HepG2 (cell line): Measurements from ENCODE around the gene C2orf42. TPM values are rescaled to one million over a fixed set of nuclear protein-coding genes. Genes with fewer than 3 reads are reported as not detected.

ENCODE experiments used
- ATAC-seq: fragments of 200-7000 bp; cut with Tn5 transposase; 3 replicates; pipeline ENCODE4 v1.9.1; 2020; ENCODE audit warnings: mild to moderate bottlenecking, moderate library complexity
- BruUV-seq: library from RNA; stranded (reverse); fragments of 400-500 nt; replicated peaks from 2 replicates; lab custom pipeline; 2021; lab: Mats Ljungman, UMichigan
- CTCF ChIA-PET: fragments of 300-600 bp; formaldehyde crosslinking; extraction: SDS; loops from one replicate; lab custom pipeline; 2021; ENCODE audit warnings: low total read pairs, inconsistent platforms, low intra/inter-chr PET ratio; lab: Yijun Ruan, JAX
- POLR2A ChIA-PET: fragments of 350-600 bp; sonication (Branson Sonifier 250); formaldehyde crosslinking; loops from one replicate; lab custom pipeline; 2020; ENCODE audit warnings: antibody characterized with exemption, inconsistent platforms; lab: Yijun Ruan, JAX
- DNase-seq: peaks from one replicate; pipeline ENCODE4 v3.0.0-alpha.2; 2015; ENCODE audit warnings: low spot score
- FAIRE-seq: peaks from 3 replicates; lab custom pipeline; 2011; peaks lifted over from hg19 to GRCh38; lab: Jason Lieb, UNC
- H2AFZ ChIP-seq: one replicate; pipeline ENCODE4 v1.6.1; 2011; ENCODE audit warnings: low read length, inconsistent platforms
- H3K27ac ChIP-seq: fragments of 300-600 bp; 3 replicates; pipeline ENCODE4 v1.8.0; 2011; ENCODE audit warnings: mixed run types, mild to moderate bottlenecking, mixed read lengths, low read length, inconsistent platforms; ENCODE audit not compliant: insufficient read depth; ENCODE audit errors: extremely low read length
- H3K27me3 ChIP-seq, 2 experiments: fragments of 200-600 bp in 1 of 2; 2 replicates in 1 of 2; 3 replicates in 1 of 2; pipeline versions ENCODE4 v1.6.0 to v1.8.0; 2011; ENCODE audit warnings: low read length in 2 of 2, mild to moderate bottlenecking in 2 of 2, moderate library complexity in 2 of 2, inconsistent platforms in 1 of 2; ENCODE audit not compliant: insufficient read depth in 2 of 2, control insufficient read depth in 1 of 2
- H3K36me3 ChIP-seq, 2 experiments: fragments of 200-600 bp in 1 of 2; replicated peaks in 1 of 2; 2 replicates in 1 of 2; 3 replicates in 1 of 2; pipeline versions ENCODE4 v1.5.1 to v1.8.0; 2011; ENCODE audit warnings: low read length in 2 of 2, inconsistent platforms in 1 of 2; ENCODE audit not compliant: insufficient read depth in 2 of 2, control insufficient read depth in 1 of 2
- H3K4me1 ChIP-seq: 2 replicates; pipeline ENCODE4 v1.5.1; 2012; ENCODE audit warnings: low read length, inconsistent platforms; ENCODE audit not compliant: insufficient read depth
- H3K4me2 ChIP-seq: 2 replicates; pipeline ENCODE4 v1.6.0; 2011; ENCODE audit warnings: low read depth, low read length, inconsistent platforms
- H3K4me3 ChIP-seq, 3 experiments: fragments of 200-600 bp in 1 of 3; sonication (generic), shearing (Covaris generic) in 1 of 3; replicated peaks in 1 of 3; 2 replicates each; pipeline ENCODE4 v1.5.1; 2011 to 2016; ENCODE audit warnings: low read length in 3 of 3, inconsistent platforms in 2 of 3, low read depth in 2 of 3, mild to moderate bottlenecking in 2 of 3, control low read depth in 1 of 3, mixed read lengths in 1 of 3; ENCODE audit not compliant: insufficient read depth in 1 of 3
- H3K79me2 ChIP-seq: one replicate; pipeline ENCODE4 v1.6.1; 2011; ENCODE audit warnings: low read length, inconsistent platforms; ENCODE audit not compliant: insufficient read depth
- H3K9ac ChIP-seq: 2 replicates; pipeline ENCODE4 v1.6.0; 2011; ENCODE audit warnings: mild to moderate bottlenecking, low read depth, low read length, inconsistent platforms; ENCODE audit not compliant: insufficient read depth
- H3K9me3 ChIP-seq: 2 replicates; pipeline ENCODE4 v1.5.1; 2012; ENCODE audit warnings: mild to moderate bottlenecking, low read length
- H4K20me1 ChIP-seq: 2 replicates; pipeline ENCODE4 v1.6.0; 2011; ENCODE audit warnings: inconsistent platforms, mild to moderate bottlenecking, low read length, moderate library complexity; ENCODE audit not compliant: insufficient read depth
- CHD4 ChIP-seq: fragments of 200-600 bp; sonication (generic); IDR thresholded peaks from 2 replicates; pipeline ENCODE4 v1.7.0; 2017; ENCODE audit warnings: mild to moderate bottlenecking, low read length, borderline replicate concordance
- JARID2 ChIP-seq: sonication (generic); formaldehyde crosslinking; IDR thresholded peaks from 2 replicates; pipeline ENCODE4 v1.8.1; 2023; ENCODE audit warnings: missing genetic modification reagents, inconsistent platforms; ENCODE audit not compliant: insufficient replicate concordance
- MXI1 ChIP-seq: IDR thresholded peaks from 3 replicates; pipeline ENCODE4 v1.6.1; 2012; ENCODE audit warnings: low read depth, low read length, inconsistent platforms, borderline replicate concordance
- PHF8 ChIP-seq: sonication (generic); formaldehyde crosslinking; IDR thresholded peaks from 2 replicates; pipeline ENCODE4 v1.5.0; 2020; ENCODE audit warnings: missing genetic modification reagents
- TAF15 ChIP-seq: fragments of 200-400 bp; formaldehyde crosslinking; IDR thresholded peaks from one replicate; pipeline ENCODE4 v1.6.1; 2018; ENCODE audit warnings: mild to moderate bottlenecking, low read depth, low read length; ENCODE audit not compliant: poor library complexity, severe bottlenecking
- XBP1 ChIP-seq: sonication (generic); formaldehyde crosslinking; IDR thresholded peaks from 2 replicates; pipeline ENCODE4 v1.5.0; 2020; ENCODE audit warnings: missing genetic modification reagents
- ZFP82 ChIP-seq: sonication (generic); formaldehyde crosslinking; IDR thresholded peaks from 2 replicates; pipeline ENCODE4 v1.5.1; 2020; ENCODE audit warnings: mild to moderate bottlenecking, missing genetic modification reagents, borderline replicate concordance
- ZNF44 ChIP-seq: sonication (generic); formaldehyde crosslinking; IDR thresholded peaks from 2 replicates; pipeline ENCODE4 v1.5.1; 2020; ENCODE audit warnings: mild to moderate bottlenecking, missing genetic modification reagents
- ZNF670 ChIP-seq: sonication (generic); formaldehyde crosslinking; IDR thresholded peaks from 2 replicates; pipeline ENCODE4 v1.8.0; 2022; ENCODE audit warnings: mild to moderate bottlenecking, missing genetic modification reagents, borderline replicate concordance
- ZNF674 ChIP-seq: sonication (generic); formaldehyde crosslinking; IDR thresholded peaks from 2 replicates; pipeline ENCODE4 v1.5.0; 2020; ENCODE audit warnings: low read depth, mild to moderate bottlenecking, missing genetic modification reagents
- ZNF780A ChIP-seq: sonication (generic); formaldehyde crosslinking; IDR thresholded peaks from 2 replicates; pipeline ENCODE4 v1.8.0; 2022; ENCODE audit warnings: mild to moderate bottlenecking, missing genetic modification reagents, moderate library complexity
- WGBS: methylation state at CpG from one replicate; pipeline ENCODE4 v1.1.6; 2017; ENCODE audit warnings: low lambda C conversion rate; 5-methylcytosine and 5-hydroxymethylcytosine counted together
- in situ Hi-C: cut with HindIII; loops from 2 replicates; pipeline ENCODE4 v1.10.0; 2017; ENCODE audit warnings: low pct_unique_long_range_greater_than_20kb; ENCODE audit not compliant: extremely low pct_ligation_motif_present
- intact Hi-C: fragments of 100-400 bp; cut with micrococcal nuclease; formaldehyde crosslinking; loops from one replicate; pipeline ENCODE4 v1.10.0; 2022; ENCODE audit not compliant: unreplicated experiment
- polyA plus RNA-seq, 8 experiments: library from polyadenylated mRNA; depleted of rRNA in 3 of 8; stranded (reverse) in 7 of 8; unstranded in 1 of 8; fragments of >200 nt; fragmentation: Illumina TruSeq in 4 of 8; extraction: Trizol in 4 of 8; gene quantifications; 2 replicates each; pipeline versions ENCODE4 v1.2.1 to v1.2.3, GENCODE V29; 2011 to 2016; ENCODE audit warnings: low read depth in 4 of 8, missing spikeins in 1 of 8, mixed read lengths in 1 of 8; ENCODE audit not compliant: insufficient read depth in 1 of 8
- total RNA-seq, 5 experiments: library from RNA; depleted of rRNA; stranded (reverse); fragments of >200 nt; fragmentation: Illumina TruSeq; extraction: Trizol; gene quantifications; 2 replicates each; pipeline ENCODE4 v1.2.3, GENCODE V29; 2016; ENCODE audit warnings: low read depth in 1 of 5

Gene C2orf42
- total and polyA plus RNA-seq, 2 of the 13 experiments (the other 11 are each of a cell fraction or from before 2014, with no cell fraction given), result 9.3 to 9.9 TPM

- Histone ChIP-seq H3K36me3 (no peaks in the 10 kb centered on the region), H4K20me1 (no peaks in the 10 kb centered on the region), H3K9ac (no peak overlapping the region), H3K4me2 (no peak overlapping the region), H3K27me3 (no peaks in the 10 kb centered on the region), H3K4me1 (peaks cover 55% of the 10 kb centered on the region), H3K27ac (no peak overlapping the region), H3K79me2 (no peaks in the 10 kb centered on the region), H3K4me3 (no peak overlapping the region), H3K9me3 (no peaks in the 10 kb centered on the region), H2AFZ (no peak overlapping the region)
- intact Hi-C loops (no loop called here), in situ Hi-C loops (no loop called here)
- DNase-seq, result no peak
- ATAC-seq, result no peak
- WGBS, result 97% methylated on average over 4 of the region's 4 CpGs
- no TSS peak for BruUV-seq
- POLR2A ChIA-PET, result interaction anchor here (0.7 to 1.3 kb wide), 4 partner anchors 9 to 199 kb away, joined by 3 to 4 read pairs (median 3); partner anchors contain the start of gene MXD1
- no peak for TF ChIP-seq JARID2 (CRISPR knock-in tag)
- TF ChIP-seq PHF8 (CRISPR knock-in tag), result no peak
- no peak for TF ChIP-seq ZNF780A (CRISPR knock-in tag)
- no peak for TF ChIP-seq CHD4
- TF ChIP-seq TAF15, result no peak
- no peak for TF ChIP-seq ZFP82
- TF ChIP-seq ZNF670 (CRISPR knock-in tag), result no peak
- no peak for TF ChIP-seq ZNF674 (CRISPR knock-in tag)
- no peak for TF ChIP-seq ZNF44 (CRISPR knock-in tag)
- TF ChIP-seq XBP1 (CRISPR knock-in tag), result no peak
- no peak for TF ChIP-seq MXI1
- no peak for FAIRE-seq
- CTCF ChIA-PET, result no interaction called here
Observed at GRCh38 chr2:70113359-70114070, 77.3 kb downstream of the C2orf42 start.
